CD4-positive, alpha-beta T cell treated with Interleukin-6 at 100 ng/mL for 8 hours (primary cell): ENCODE measurements around the gene TSNAXIP1.

Experiments used
- DNase-seq: peaks from one replicate; pipeline ENCODE4 v3.0.0-alpha.2; 2020; ENCODE audit warnings: mixed read lengths, low spot score

Gene TSNAXIP1

GRCh38 chr16:67783353-67783725, 23.4 kb upstream of the TSNAXIP1 start:
- no peak for DNase-seq

DNA sequence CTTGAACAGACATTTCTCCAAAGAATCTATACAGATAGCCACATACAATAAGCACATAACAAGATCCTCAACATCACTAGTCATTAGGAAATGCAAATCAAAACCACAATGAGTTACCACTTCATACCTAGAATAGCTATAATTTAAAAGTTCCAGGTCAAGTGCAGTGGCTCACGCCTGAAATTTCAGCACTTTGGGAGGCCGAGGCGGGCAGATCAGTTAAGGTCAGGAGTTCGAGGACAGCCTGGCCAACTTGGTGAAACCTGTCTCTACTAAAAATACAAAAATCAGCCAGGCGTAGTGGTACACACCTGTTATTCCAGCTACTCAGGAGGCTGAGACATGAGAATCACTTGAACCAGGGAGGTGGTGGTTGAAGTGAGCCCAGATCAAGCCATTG, 20.2 kb upstream of the TSNAXIP1 start:
- DNase-seq: no peak

DNA sequence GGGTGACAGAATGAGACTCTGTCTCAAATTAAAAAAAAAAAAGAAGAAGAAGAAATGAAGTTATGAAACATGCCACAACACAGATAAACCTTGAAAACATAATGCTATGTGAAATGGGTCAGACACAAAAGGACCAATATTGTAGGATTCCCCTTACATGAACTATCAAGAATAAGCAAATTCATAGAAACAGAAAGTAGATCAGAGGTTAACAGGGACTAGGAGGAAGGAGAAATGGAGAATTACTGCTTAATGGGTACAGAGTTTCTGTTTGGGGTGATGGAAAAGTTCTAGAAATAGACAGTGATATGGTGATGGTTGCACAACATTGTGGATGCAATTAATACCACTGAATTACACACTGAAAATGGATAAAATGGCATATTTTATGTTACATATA, 16.6 kb upstream of the TSNAXIP1 start:
- DNase-seq: no peak

GRCh38 chr16:67796099-67796718, 10.5 kb upstream of the TSNAXIP1 start:
- DNase-seq: no peak

DNA sequence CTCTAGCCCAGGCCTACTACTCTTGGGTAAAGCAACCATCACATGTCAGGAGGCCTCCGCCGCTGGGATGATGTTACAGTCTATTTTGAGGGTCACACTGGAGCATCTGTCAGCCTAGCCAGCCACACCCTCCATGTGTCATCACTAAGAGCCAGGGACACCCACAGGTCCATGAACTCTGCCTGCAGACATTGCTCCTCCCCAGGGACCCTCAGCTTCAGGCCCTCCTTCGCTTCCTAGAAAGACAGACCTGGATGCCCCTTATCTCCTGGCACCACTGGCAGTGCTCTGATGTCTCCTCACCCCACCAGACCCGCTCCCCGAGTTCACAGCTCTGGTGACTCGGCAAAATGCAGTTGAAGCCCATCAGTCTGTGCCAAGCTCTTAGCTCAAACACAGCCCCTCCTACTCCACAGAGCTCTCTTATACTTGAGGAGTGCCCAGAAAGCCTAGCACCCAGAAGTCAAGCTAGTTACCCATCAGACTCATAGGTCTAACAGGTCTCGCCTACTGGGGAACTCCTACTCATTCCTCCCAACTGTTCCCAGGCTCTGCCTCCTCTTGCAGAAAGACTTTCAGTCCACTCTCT, 6.3 kb upstream of the TSNAXIP1 start:
- no peak for DNase-seq

DNA sequence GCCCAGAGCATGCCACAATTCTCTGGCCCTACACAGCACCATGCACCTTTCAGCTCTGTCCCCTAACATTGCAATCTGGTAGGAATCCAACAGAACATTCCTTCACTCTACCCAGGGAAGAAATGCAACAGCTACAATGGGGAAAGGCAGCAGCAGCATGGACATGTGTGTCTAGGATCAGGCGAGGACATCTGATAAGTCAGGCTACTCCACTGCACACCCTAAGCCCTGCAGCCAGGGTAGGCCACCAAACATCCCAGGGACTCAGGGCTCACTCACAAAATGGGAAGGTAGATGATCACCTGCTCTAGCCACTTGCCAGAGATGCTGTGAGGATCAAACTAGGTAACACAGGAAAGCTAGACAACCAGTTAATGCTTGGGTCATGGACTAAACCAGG, 5.4 kb upstream of the TSNAXIP1 start:
- DNase-seq: no peak

DNA sequence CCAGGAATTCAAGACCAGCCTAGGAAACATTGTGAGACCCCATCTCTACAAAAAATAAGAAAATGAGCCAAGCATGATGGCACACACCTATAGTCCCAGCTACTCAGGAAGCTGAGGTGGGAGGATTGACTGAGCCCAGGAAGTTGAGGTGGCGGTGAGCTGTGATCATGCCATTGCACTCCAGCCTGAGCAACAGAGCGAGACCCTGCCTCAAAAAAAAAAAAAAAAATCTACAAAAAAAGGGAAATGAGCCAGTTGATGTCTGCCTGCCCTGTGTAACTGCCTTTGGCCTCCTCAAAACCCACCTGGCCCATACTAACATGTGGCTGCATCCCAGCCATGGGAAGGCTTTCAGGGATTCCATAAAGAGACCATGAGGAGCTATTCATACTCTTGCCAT, 4.8 kb upstream of the TSNAXIP1 start:
- DNase-seq: peak; percentile 63

DNA sequence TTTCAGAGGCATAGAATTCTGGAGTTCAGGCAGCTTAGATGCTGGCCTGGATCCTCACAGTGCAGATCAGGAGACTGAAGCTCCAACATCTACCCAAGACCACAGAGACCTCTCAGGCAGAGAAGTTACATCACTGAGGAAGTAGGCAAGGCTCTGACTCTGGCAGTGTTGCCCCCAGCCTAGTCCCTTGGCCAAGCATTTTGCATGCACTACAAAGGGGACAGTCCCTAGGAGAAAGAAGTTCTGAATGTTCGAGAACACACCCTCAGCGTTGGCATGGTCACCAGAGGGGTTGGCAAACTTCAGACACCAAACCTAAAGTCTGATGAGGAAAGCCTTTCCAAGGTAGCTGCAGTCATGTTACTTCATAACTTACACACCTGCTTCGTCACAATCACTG, 2.8 kb upstream of the TSNAXIP1 start:
- no peak for DNase-seq

- DNase-seq: no peak
Observed at GRCh38 chr16:67804853-67805542, 1.7 kb upstream of the TSNAXIP1 start.

DNA sequence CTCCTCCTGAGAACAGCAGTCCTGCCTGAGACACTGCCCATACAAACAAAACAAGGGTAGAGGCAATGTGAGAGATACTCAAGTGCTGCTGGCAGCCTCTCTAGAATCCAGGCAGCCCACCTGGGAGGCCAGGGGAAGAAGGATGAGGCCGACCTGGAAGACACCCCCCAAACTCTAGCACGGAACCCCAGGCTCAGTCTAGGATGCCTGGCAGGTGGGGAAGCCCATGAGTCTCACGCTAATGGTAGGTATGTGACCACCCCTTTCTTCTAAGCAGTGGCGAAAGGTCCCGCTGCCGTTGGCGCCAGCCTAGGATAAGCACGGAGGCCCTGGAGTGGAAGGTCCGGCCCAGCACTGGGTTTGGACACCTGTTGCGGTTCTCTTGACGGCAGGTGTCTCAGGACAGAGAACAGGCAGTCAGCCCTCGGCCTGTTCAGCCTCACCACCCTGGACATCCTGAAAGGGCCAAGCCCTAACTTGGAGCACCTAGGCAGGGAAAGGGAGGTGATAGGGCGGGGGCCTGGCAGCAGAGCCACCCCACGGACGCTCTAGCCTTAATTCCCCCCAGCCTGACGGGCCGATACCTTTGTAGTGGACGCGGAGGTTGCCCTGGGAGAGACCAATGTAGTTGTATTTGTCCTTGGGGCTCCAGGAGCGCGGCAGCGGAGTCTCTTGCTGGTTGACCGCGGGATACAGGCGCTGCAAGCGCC, 816 bp upstream of the TSNAXIP1 start:
- DNase-seq: no peak

- DNase-seq: no peak
Observed at GRCh38 chr16:67807148-67807682, 526 bp downstream of the TSNAXIP1 start.

DNA sequence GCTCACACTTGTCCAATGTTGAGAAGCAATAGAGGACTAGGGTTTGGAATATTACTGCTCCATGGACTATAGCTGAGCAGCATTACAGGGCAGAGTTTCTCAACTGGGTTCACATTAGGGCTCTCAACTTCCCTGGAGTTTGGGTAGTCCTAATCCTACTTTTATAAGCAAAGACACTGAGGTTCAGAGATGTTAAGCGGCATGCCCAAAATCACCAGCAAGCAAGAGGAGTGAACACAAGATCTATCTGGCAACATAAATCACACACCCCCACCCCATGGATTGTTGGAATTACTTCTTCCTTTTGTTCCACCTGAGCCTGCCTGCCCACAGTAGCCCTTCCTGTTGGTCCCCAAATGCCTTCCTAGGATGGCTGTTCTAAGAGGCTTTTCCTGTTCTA, 5.2 kb downstream of the TSNAXIP1 start:
- no peak for DNase-seq

GRCh38 chr16:67814567-67814966, 7.9 kb downstream of the TSNAXIP1 start:
- no peak for DNase-seq

- DNase-seq: no peak
Observed at GRCh38 chr16:67820608-67821259, 14.0 kb downstream of the TSNAXIP1 start.

DNA sequence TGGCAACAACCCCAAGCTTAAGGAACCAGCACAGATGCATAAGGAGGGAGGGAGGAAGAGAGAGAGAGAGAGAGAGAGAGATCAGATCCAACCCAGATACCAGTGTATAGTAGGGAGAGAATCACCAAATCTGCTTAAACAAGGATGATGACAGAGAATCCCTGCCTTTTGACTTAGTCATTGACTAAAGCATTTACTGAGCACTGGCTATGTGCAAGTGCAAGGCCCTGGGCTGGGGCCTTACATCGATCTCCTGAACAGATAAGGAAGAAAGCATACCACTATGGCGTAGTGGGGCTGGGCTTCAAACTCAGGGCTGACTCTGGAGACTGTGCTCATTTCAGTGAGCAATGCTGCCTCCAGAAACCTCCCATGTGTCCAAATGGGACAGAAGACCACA, 15.8 kb downstream of the TSNAXIP1 start:
- no peak for DNase-seq

GRCh38 chr16:67825119-67825518, 18.4 kb downstream of the TSNAXIP1 start:
- no peak for DNase-seq

DNA sequence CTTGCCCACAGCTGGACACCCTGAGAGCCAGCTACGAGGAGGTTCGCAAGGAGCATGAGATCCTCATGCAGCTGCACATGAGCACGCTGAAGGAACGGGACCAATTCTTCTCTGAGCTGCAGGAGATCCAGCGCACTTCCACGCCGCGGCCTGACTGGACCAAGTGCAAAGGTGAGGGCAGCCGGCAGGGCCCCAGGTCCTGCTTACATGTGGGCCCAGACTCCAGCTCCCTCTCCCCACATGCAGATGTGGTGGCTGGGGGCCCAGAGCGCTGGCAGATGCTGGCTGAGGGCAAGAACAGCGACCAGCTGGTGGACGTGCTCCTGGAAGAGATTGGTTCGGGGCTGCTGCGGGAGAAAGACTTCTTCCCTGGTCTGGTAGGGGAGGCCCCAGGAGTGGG, 19.2 kb downstream of the TSNAXIP1 start:
- DNase-seq: no peak

- DNase-seq: no peak
Observed at GRCh38 chr16:67828651-67829050, 22.0 kb downstream of the TSNAXIP1 start.

- no peak for DNase-seq
Observed at GRCh38 chr16:67833030-67833414, 26.3 kb downstream of the TSNAXIP1 start.

DNA sequence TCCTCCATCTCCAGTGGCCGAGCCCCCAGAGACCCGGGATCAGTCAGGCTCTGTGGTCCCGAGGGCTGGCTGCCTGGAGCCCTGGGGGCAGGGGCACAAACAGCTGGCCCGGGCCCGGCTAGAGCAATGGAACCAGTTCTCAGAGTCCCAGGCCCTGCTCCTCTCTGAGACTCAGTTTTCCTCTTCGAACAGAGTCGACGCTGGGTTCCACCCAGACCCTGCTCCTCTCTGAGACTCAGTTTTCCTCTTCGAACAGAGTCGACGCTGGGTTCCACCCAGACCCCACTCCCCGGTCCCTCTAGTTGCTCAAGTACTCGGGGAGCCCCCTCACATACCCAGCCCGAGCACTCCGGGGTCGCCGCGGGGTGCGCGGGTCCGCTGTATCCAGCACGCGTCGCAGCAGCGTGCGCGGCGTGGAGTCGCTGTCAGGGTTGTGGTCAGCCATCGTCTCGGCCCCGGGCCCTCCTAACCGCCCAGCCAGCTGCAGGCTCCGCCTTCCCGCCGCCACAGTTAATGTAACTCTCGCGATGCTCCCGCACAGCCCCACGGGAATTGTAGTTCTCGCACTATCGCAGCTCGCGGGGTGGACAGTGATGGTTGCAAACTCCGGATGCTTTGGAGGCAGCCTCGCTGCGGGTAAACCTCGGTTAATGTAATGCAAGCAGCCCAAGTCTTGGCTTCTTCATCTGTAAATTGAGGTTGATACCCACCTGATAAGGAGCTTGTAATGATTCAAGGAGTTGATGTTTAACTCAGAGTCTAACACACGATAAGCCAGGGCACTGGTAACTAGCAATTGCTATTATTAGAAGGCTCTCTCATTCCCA, 26.9 kb downstream of the TSNAXIP1 start:
- peak; percentile 91 for DNase-seq

DNA sequence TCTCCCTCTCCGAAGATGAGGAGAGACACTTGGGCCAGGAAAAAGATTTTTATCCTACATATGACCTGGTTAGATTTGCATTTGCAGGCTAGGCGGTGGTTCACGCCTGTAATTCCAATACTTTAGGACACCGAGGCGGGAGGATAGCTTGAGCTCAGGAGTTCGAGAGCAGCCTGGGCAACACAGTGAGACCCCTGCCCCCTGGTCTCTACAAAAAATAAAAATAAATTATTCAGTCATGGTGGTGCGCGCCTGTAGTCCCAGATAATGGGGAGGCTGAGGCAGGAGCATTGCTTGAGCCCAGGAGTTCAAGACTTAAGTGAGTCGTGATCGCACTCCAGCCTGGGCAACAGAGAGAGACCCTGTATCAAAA, 27.5 kb downstream of the TSNAXIP1 start:
- DNase-seq: no peak
